Activated naive CD8-positive, alpha-beta T cell treated with anti-CD3 and anti-CD28 coated beads, Interleukin-2, amount 10 ng/mL, durations not matched to agents 7 days and 5 days (primary cell): ENCODE measurements around the gene JPT2. TPM values are rescaled to one million over a fixed set of nuclear protein-coding genes. Genes with fewer than 3 reads are reported as not detected.
A peak's percentile ranks its signal among the peaks of the same experiment; 100 is the strongest.

Experiments used
- ATAC-seq: fragments of 150-1000 bp; cut with Tn5 transposase; one replicate; pipeline ENCODE4 v1.10.0; 2021; ENCODE audit warnings: low read depth, moderate library complexity
- POLR2A ChIA-PET: fragments of 350-600 bp; sonication (Branson Sonifier 250); formaldehyde crosslinking; loops from one replicate; lab custom pipeline; 2021; ENCODE audit warnings: antibody characterized with exemption; lab: Charles Lee
- DNase-seq: peaks from one replicate; pipeline ENCODE4 v3.0.0; 2021
- H3K27ac Mint-ChIP-seq: one replicate; pipeline ENCODE4 v1.8.0; 2022; ENCODE audit warnings: mild to moderate bottlenecking, mixed read lengths
- H3K27me3 Mint-ChIP-seq: one replicate; pipeline ENCODE4 v1.8.0; 2022; ENCODE audit warnings: mild to moderate bottlenecking, moderate library complexity, mixed read lengths
- H3K36me3 Mint-ChIP-seq: one replicate; pipeline ENCODE4 v1.8.0; 2021; ENCODE audit warnings: mild to moderate bottlenecking, mixed read lengths
- H3K4me1 Mint-ChIP-seq: one replicate; pipeline ENCODE4 v1.8.0; 2021; ENCODE audit warnings: mixed read lengths
- H3K4me3 Mint-ChIP-seq: one replicate; pipeline ENCODE4 v1.8.0; 2022; ENCODE audit warnings: mild to moderate bottlenecking, moderate library complexity, mixed read lengths
- H3K9me3 Mint-ChIP-seq: one replicate; pipeline ENCODE4 v1.8.0; 2021; ENCODE audit warnings: mixed read lengths
- microRNA-seq: library from miRNA; unstranded; fragments of <30 nt; microRNA quantifications from one replicate; pipeline ENCODE4 v1.2.0, GENCODE V29; 2022
- total RNA-seq, 2 experiments: library from RNA; stranded (reverse); gene quantifications; one replicate each; pipeline ENCODE4 v1.2.3, GENCODE V29; 2021

Gene JPT2
- total RNA-seq, 2 experiments from 2014 or later: 44.7 to 45.1 TPM

- H3K4me3 Mint-ChIP-seq: no peak overlapping the region
- peaks cover 1% of the 10 kb centered on the region for H3K36me3 Mint-ChIP-seq
- POLR2A ChIA-PET: interaction anchor here (0.6 kb wide), 1 partner anchor 163 kb away, joined by 3 read pairs; no protein-coding TSS in a partner anchor
- DNase-seq (peak; percentile 24), ATAC-seq (no peak)
- H3K27ac Mint-ChIP-seq: no peak overlapping the region
- H3K9me3 Mint-ChIP-seq: no peaks in the 10 kb centered on the region
- H3K4me1 Mint-ChIP-seq: no peaks in the 10 kb centered on the region
- no peaks in the 10 kb centered on the region for H3K27me3 Mint-ChIP-seq
Observed at GRCh38 chr16:1741553-1742165, 63.6 kb downstream of the JPT2 start.

- Mint-ChIP-seq H3K4me1 (no peaks in the 10 kb centered on the region), H3K36me3 (peaks cover 1% of the 10 kb centered on the region), H3K27me3 (no peaks in the 10 kb centered on the region), H3K27ac (no peak overlapping the region), H3K4me3 (no peak overlapping the region), H3K9me3 (no peaks in the 10 kb centered on the region)
- POLR2A ChIA-PET: no interaction called here
- DNase-seq: peak; percentile 23
- peak; percentile 27 for ATAC-seq
Observed at GRCh38 chr16:1743376-1744337, 65.6 kb downstream of the JPT2 start.

GRCh38 chr16:1744338-1744840, 66.3 kb downstream of the JPT2 start:
- Mint-ChIP-seq H3K36me3 (peaks cover 1% of the 10 kb centered on the region), H3K9me3 (no peaks in the 10 kb centered on the region), H3K4me3 (no peak overlapping the region), H3K27ac (no peak overlapping the region), H3K27me3 (no peaks in the 10 kb centered on the region), H3K4me1 (no peaks in the 10 kb centered on the region)
- DNase-seq (no peak), ATAC-seq (no peak)
- POLR2A ChIA-PET: no interaction called here

- POLR2A ChIA-PET: no interaction called here
- Mint-ChIP-seq H3K9me3 (no peaks in the 10 kb centered on the region), H3K4me1 (no peaks in the 10 kb centered on the region)
Observed at GRCh38 chr16:1745181-1745899, 67.3 kb downstream of the JPT2 start.

GRCh38 chr16:1745900-1746692, 68.0 kb downstream of the JPT2 start:
- H3K4me1 Mint-ChIP-seq: no peaks in the 10 kb centered on the region
- no peak overlapping the region for H3K27ac Mint-ChIP-seq
- peak; percentile 21 for DNase-seq
- H3K27me3 Mint-ChIP-seq: no peaks in the 10 kb centered on the region
- no peaks in the 10 kb centered on the region for H3K9me3 Mint-ChIP-seq
- POLR2A ChIA-PET: no interaction called here
- H3K36me3 Mint-ChIP-seq: peaks cover 1% of the 10 kb centered on the region
- H3K4me3 Mint-ChIP-seq: no peak overlapping the region
- ATAC-seq: no peak

More at GRCh38 chr16:1745181-1745899, 67.3 kb downstream of the JPT2 start:
- Mint-ChIP-seq H3K27me3 (no peaks in the 10 kb centered on the region), H3K4me3 (no peak overlapping the region), H3K27ac (no peak overlapping the region), H3K36me3 (peaks cover 1% of the 10 kb centered on the region)
- DNase-seq (no peak), ATAC-seq (no peak)

- POLR2A ChIA-PET: no interaction called here
- Mint-ChIP-seq H3K9me3 (no peaks in the 10 kb centered on the region), H3K36me3 (peaks cover 1% of the 10 kb centered on the region), H3K27ac (no peak overlapping the region), H3K27me3 (no peaks in the 10 kb centered on the region), H3K4me3 (no peak overlapping the region), H3K4me1 (no peaks in the 10 kb centered on the region)
- DNase-seq: peak; percentile 20
- ATAC-seq: no peak
Observed at GRCh38 chr16:1746693-1747195, 68.7 kb downstream of the JPT2 start.

- no peak for DNase-seq
- H3K4me3 Mint-ChIP-seq: no peak overlapping the region
- peaks cover 1% of the 10 kb centered on the region for H3K36me3 Mint-ChIP-seq
- no peak overlapping the region for H3K27ac Mint-ChIP-seq
- H3K4me1 Mint-ChIP-seq: no peaks in the 10 kb centered on the region
- no peaks in the 10 kb centered on the region for H3K27me3 Mint-ChIP-seq
- ATAC-seq: no peak
- no peaks in the 10 kb centered on the region for H3K9me3 Mint-ChIP-seq
- POLR2A ChIA-PET: no interaction called here
Observed at GRCh38 chr16:1747934-1748333, 69.9 kb downstream of the JPT2 start.

- Mint-ChIP-seq H3K9me3 (no peaks in the 10 kb centered on the region), H3K4me1 (no peaks in the 10 kb centered on the region), H3K4me3 (no peak overlapping the region), H3K36me3 (peaks cover 1% of the 10 kb centered on the region), H3K27me3 (no peaks in the 10 kb centered on the region), H3K27ac (no peak overlapping the region)
- POLR2A ChIA-PET: no interaction called here
- ATAC-seq (no peak), DNase-seq (peak; percentile 20)
Observed at GRCh38 chr16:1749152-1750117, 71.4 kb downstream of the JPT2 start.

Small RNA genes lying within 50 kb of the gene (microRNA-seq; reads per million reads assigned to microRNA genes)
- 4.2 reads per million for gene MIR3177

Other genes with a start within 250 kb of the JPT2 start
- gene PERCC1, start 247.2 kb upstream of the JPT2 start, total RNA-seq: 1 to 10 TPM in 1 of 2 experiments, under 1 TPM in 1; 0.57 to 1.2 TPM
- gene CCDC154, start 233.7 kb upstream of the JPT2 start, total RNA-seq: 1 to 10 TPM; 6.1 to 6.5 TPM
- 10 to 100 TPM; 69.7 to 72.2 TPM for gene CLCN7, start 203.3 kb upstream of the JPT2 start, total RNA-seq
- not detected for gene PTX4, start 189.3 kb upstream of the JPT2 start, total RNA-seq
- gene TELO2, start 184.9 kb upstream of the JPT2 start, total RNA-seq: 10 to 100 TPM; 53.9 to 57.1 TPM
- 10 to 100 TPM; 68.3 to 72.0 TPM for gene TMEM204, start 144.6 kb upstream of the JPT2 start, total RNA-seq
- 10 to 100 TPM; 11.7 to 12.8 TPM for gene IFT140, start 66.2 kb upstream of the JPT2 start, total RNA-seq
- gene CRAMP1, start 65.9 kb upstream of the JPT2 start, total RNA-seq: 10 to 100 TPM; 25.2 to 27.8 TPM
- gene MAPK8IP3, start 27.9 kb downstream of the JPT2 start, total RNA-seq: 100 to 1,000 TPM; 146 to 157 TPM
- 10 to 100 TPM; 58.1 to 60.9 TPM for gene NME3, start 93.3 kb downstream of the JPT2 start, total RNA-seq
- 10 to 100 TPM; 28.7 to 36.3 TPM for gene EME2, start 94.5 kb downstream of the JPT2 start, total RNA-seq
- gene MRPS34, start 94.9 kb downstream of the JPT2 start, total RNA-seq: 100 to 1,000 TPM in 1 of 2 experiments, 10 to 100 TPM in 1; 91.6 to 103 TPM
- 10 to 100 TPM; 67.8 to 74.1 TPM for gene SPSB3, start 104.3 kb downstream of the JPT2 start, total RNA-seq
- 10 to 100 TPM; 55.6 to 55.9 TPM for gene NUBP2, start 104.7 kb downstream of the JPT2 start, total RNA-seq
- gene IGFALS, start 115.4 kb downstream of the JPT2 start, total RNA-seq: under 1 TPM; 0.23 to 0.55 TPM
- gene HAGH, start 148.5 kb downstream of the JPT2 start, total RNA-seq: 10 to 100 TPM; 48.7 to 51.6 TPM
- gene FAHD1, start 148.9 kb downstream of the JPT2 start, total RNA-seq: 10 to 100 TPM; 12.0 to 12.2 TPM
- gene MEIOB, start 193.9 kb downstream of the JPT2 start, total RNA-seq: not detected
- gene HS3ST6, start 240.1 kb downstream of the JPT2 start, total RNA-seq: not detected